ENCODE data around the gene VANGL2. TPM values are rescaled to one million over a fixed set of nuclear protein-coding genes. Genes with fewer than 3 reads are reported as not detected.

VANGL2 gene
- 16.4 and 17.7 TPM in 2 replicates for total RNA-seq
- long read RNA-seq, partial matches to known transcripts = 0 of 2 reads
- long read RNA-seq, other reads (novel, unspliced or antisense) = 2 of 2 reads

DNA sequence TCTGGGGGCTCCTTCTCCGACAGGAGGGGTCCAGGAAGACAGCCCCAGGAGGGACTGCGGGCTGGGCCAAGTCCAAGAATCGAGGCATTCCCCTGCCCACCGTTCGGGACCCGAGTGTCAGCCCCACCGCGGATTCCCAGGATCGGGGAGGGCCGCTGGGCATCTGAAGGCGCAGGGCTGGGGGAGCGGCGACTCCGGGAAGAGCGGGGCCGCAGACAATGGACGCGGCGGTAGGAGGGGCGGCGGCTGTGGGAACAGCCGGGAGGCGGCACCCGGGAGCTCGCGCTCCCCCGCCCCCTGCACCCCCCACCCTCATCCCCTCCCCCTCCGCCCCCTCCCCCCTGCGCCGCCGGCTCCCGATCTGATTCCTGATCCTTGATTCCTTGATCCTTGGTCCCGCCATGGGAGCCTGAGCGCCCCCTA, at the start of gene VANGL2:
VANGL2 (plus strand) TSS at position 342 of the 423 bp plus-strand sequence. CDS start 15,274 bp downstream, outside the sequence.
- H3K4me1 Mint-ChIP-seq (ENCODE audit: unreplicated experiment) = peaks cover 10% of the 10 kb centered on the region

DNA sequence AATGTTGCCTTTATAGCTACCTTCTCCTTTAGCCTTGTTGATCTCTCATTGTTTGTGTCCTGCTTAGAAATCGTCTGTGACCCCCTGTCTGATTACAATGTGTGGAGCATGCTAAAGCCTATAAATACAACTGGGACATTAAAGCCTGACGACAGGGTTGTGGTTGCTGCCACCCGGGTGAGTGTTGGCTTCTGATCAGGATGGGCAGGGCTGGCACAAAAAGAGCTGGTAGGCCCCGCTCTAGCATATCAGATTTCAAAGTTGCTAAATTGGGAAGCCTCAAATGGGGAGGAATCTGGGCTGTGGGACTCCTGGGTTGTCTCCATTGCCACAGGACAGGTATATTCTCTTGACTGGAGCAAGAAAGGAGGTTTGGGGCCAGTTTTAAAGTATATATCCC, 48.7 kb upstream of the VANGL2 start:
- no peak for DNase-seq (ENCODE audit: extremely low spot score, unreplicated experiment)
- H3K4me3 Mint-ChIP-seq (ENCODE audit: unreplicated experiment) = no peak overlapping the region
- H3K36me3 Mint-ChIP-seq (ENCODE audit: unreplicated experiment) = peaks cover 51% of the 10 kb centered on the region
- no peaks in the 10 kb centered on the region for H3K27me3 Mint-ChIP-seq (ENCODE audit: unreplicated experiment)
- TF ChIP-seq, protein P1, sequence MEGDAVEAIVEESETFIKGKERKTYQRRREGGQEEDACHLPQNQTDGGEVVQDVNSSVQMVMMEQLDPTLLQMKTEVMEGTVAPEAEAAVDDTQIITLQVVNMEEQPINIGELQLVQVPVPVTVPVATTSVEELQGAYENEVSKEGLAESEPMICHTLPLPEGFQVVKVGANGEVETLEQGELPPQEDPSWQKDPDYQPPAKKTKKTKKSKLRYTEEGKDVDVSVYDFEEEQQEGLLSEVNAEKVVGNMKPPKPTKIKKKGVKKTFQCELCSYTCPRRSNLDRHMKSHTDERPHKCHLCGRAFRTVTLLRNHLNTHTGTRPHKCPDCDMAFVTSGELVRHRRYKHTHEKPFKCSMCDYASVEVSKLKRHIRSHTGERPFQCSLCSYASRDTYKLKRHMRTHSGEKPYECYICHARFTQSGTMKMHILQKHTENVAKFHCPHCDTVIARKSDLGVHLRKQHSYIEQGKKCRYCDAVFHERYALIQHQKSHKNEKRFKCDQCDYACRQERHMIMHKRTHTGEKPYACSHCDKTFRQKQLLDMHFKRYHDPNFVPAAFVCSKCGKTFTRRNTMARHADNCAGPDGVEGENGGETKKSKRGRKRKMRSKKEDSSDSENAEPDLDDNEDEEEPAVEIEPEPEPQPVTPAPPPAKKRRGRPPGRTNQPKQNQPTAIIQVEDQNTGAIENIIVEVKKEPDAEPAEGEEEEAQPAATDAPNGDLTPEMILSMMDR (IDR thresholded peaks at IDR 0.05) = no peak
- H3K9me3 Mint-ChIP-seq (ENCODE audit: unreplicated experiment) = no peaks in the 10 kb centered on the region
- no peak overlapping the region for H3K27ac Mint-ChIP-seq (ENCODE audit: unreplicated experiment)
- no peaks in the 10 kb centered on the region for H3K4me1 Mint-ChIP-seq (ENCODE audit: unreplicated experiment)

More for the DNA sequence above, at the start of gene VANGL2:
- peak within 1 kb of the TSS; percentile 42 for H3K27ac Mint-ChIP-seq (ENCODE audit: unreplicated experiment)
- DNase-seq (ENCODE audit: extremely low spot score, unreplicated experiment) = peak; percentile 93
- no peaks in the 10 kb centered on the region for H3K36me3 Mint-ChIP-seq (ENCODE audit: unreplicated experiment)
- peak within 1 kb of the TSS; percentile 83 for H3K4me3 Mint-ChIP-seq (ENCODE audit: unreplicated experiment)
- peaks cover 15% of the 10 kb centered on the region for H3K27me3 Mint-ChIP-seq (ENCODE audit: unreplicated experiment)
- no peaks in the 10 kb centered on the region for H3K9me3 Mint-ChIP-seq (ENCODE audit: unreplicated experiment)
- TF ChIP-seq, protein P1 (IDR thresholded peaks at IDR 0.05) = no peak

DNA sequence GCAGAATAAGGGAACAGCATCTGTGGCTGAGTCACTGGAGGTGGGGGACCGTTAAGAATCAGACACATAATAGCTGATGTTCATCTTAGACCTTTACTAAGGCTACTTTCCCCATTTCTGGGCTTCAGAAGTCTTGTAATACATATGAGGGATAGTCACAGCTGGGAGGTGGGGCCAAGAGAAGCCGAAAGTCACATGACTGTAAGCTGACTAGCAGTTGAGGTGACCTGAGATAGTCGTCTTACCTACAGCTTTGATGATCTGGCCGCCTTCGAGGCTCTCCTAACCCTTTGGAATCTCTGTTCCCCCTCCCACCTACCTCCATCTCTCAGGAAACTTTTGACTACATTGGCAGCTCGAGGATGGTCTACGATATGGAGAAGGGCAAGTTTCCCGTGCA, 47.8 kb upstream of the VANGL2 start:
- TF ChIP-seq, protein P1 (IDR thresholded peaks at IDR 0.05) = no peak
- Mint-ChIP-seq H3K27me3 (ENCODE audit: unreplicated experiment) (no peaks in the 10 kb centered on the region), H3K27ac (ENCODE audit: unreplicated experiment) (no peak overlapping the region), H3K36me3 (ENCODE audit: unreplicated experiment) (peaks cover 54% of the 10 kb centered on the region), H3K4me3 (ENCODE audit: unreplicated experiment) (no peak overlapping the region), H3K9me3 (ENCODE audit: unreplicated experiment) (no peaks in the 10 kb centered on the region), H3K4me1 (ENCODE audit: unreplicated experiment) (no peaks in the 10 kb centered on the region)
- peak; percentile 44 for DNase-seq (ENCODE audit: extremely low spot score, unreplicated experiment)

DNA sequence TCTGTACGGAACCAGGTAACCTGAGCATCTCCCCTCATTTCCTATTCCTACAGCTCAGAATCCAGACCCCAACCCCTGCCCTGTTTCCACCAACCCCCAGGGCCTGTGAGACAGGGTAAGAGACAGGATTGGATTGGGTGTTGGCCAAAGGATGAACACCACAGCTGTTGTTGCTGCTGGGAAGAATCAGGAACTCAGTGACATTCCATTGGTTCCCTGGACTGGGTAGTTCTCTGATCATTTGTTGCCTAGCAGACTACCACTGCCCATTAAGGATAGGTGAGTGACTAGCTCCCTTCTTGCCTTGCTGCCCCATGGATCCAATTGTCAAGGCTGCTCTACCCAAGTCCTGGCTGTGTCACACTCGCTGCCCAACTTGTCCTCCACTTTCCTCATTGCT, 47.1 kb upstream of the VANGL2 start:
- no peak overlapping the region for H3K27ac Mint-ChIP-seq (ENCODE audit: unreplicated experiment)
- no peaks in the 10 kb centered on the region for H3K4me1 Mint-ChIP-seq (ENCODE audit: unreplicated experiment)
- H3K4me3 Mint-ChIP-seq (ENCODE audit: unreplicated experiment) = no peak overlapping the region
- H3K36me3 Mint-ChIP-seq (ENCODE audit: unreplicated experiment) = peaks cover 59% of the 10 kb centered on the region
- H3K27me3 Mint-ChIP-seq (ENCODE audit: unreplicated experiment) = no peaks in the 10 kb centered on the region
- no peaks in the 10 kb centered on the region for H3K9me3 Mint-ChIP-seq (ENCODE audit: unreplicated experiment)
- peak; percentile 60 for DNase-seq (ENCODE audit: extremely low spot score, unreplicated experiment)
- TF ChIP-seq, protein P1 (IDR thresholded peaks at IDR 0.05) = no peak

DNA sequence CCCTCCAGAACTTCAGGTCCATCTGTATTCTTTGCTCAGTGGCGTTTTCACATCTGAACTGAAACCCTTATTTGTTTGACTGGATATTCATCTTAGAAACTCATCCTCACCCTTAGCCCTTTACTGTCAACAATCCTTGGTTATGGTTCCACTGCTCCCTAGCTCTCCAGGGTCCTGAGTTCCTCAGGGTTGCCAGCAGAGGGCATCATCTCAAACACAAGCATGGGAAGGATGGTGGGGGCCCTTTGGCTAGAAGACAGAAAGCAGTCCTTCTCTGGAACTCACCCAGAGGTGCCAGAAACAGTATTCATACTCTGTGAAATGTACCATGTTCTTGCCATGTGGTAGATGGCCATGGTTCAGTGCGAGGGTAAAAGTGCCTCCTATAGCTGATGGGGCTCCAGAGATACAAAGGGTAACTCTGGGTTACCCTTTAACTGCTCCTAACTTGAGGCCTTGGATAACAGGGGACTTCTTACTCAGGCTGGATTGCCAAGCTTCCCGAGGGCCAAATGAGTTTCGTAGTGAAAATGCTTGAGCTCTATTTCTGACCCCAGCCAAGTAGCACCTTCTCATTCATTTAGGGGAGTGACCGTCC, 45.9 kb upstream of the VANGL2 start:
- TF ChIP-seq, protein P1 (IDR thresholded peaks at IDR 0.05) = peak; percentile 56
- Mint-ChIP-seq H3K4me3 (ENCODE audit: unreplicated experiment) (no peak overlapping the region), H3K4me1 (ENCODE audit: unreplicated experiment) (no peaks in the 10 kb centered on the region), H3K36me3 (ENCODE audit: unreplicated experiment) (peaks cover 67% of the 10 kb centered on the region), H3K9me3 (ENCODE audit: unreplicated experiment) (no peaks in the 10 kb centered on the region), H3K27ac (ENCODE audit: unreplicated experiment) (no peak overlapping the region), H3K27me3 (ENCODE audit: unreplicated experiment) (no peaks in the 10 kb centered on the region)
- no peak for DNase-seq (ENCODE audit: extremely low spot score, unreplicated experiment)

Measured in osteocyte (in vitro differentiated cells).